Body of pancreas (tissue), 4 donors: Measurements from ENCODE around the gene NUP188. TPM values are rescaled to one million over a fixed set of nuclear protein-coding genes. Genes with fewer than 3 reads are reported as not detected.
"Not testable (repeated sequence)": the region's sequence is repeated elsewhere in the genome, so short reads cannot be mapped to it uniquely, and the experiment has no call there.

ENCODE experiments used
- ATAC-seq: fragments of 150-250 bp; one replicate; pipeline ENCODE4 v1.9.1; 2016
- DNase-seq, 4 donors: peaks; one replicate each; pipeline ENCODE4 v3.0.0-alpha.2; 2019
- H3K27ac ChIP-seq, 4 donors: fragments of 200-600 bp; sonication (generic); 1 replicate in 3 of 4; 2 replicates in 1 of 4; pipeline versions ENCODE4 v1.5.1 to v1.6.1; 2016 to 2019; ENCODE audit warnings: mild to moderate bottlenecking in 1 of 4, mixed read lengths in 1 of 4, moderate library complexity in 1 of 4
- H3K27me3 ChIP-seq, 2 donors: fragments of 200-600 bp; sonication (generic); one replicate each; pipeline ENCODE4 v1.6.0; 2016; ENCODE audit warnings: mild to moderate bottlenecking in 1 of 2
- H3K36me3 ChIP-seq, 2 donors: fragments of 200-600 bp; sonication (generic); replicated peaks in 1 of 2; 2 replicates each; pipeline ENCODE4 v1.5.1; 2016; ENCODE audit warnings: low read depth in 2 of 2; ENCODE audit not compliant: insufficient read depth in 1 of 2
- H3K4me1 ChIP-seq: fragments of 200-600 bp; sonication (generic); one replicate; pipeline ENCODE4 v1.6.0; 2016
- H3K4me3 ChIP-seq, 2 donors: fragments of 200-600 bp; sonication (generic); 1 replicate in 1 of 2; 2 replicates in 1 of 2; pipeline ENCODE4 v1.5.1; 2016 to 2019
- H3K9me3 ChIP-seq, 3 donors: fragments of 200-600 bp; sonication (generic); 1 replicate in 2 of 3; 2 replicates in 1 of 3; pipeline ENCODE4 v1.5.1; 2016
- POLR2A ChIP-seq, 3 donors: fragments of 450-650 bp; IDR thresholded peaks; one replicate each; pipeline ENCODE4 v1.6.1; 2016; ENCODE audit warnings: antibody characterized with exemption in 3 of 3, mild to moderate bottlenecking in 2 of 3
- WGBS, 2 donors: methylation state at CpG; one replicate each; pipeline ENCODE4 v1.1.5; 2017; 5-methylcytosine and 5-hydroxymethylcytosine counted together
- intact Hi-C: fragments of 100-400 bp; cut with DNase I; formaldehyde crosslinking; loops from one replicate; pipeline ENCODE4 v1.15.1; 2023
- total RNA-seq, 2 donors: library from RNA; depleted of rRNA; stranded (reverse); fragments of >200 nt; gene quantifications; one replicate each; pipeline ENCODE4 v1.1.0, GENCODE V29; 2016
- TF ChIP-seq, protein P1 (sequence below), 7 experiments: fragments of 450-650 bp in 4 of 7; fragments of 200-600 bp in 3 of 7; sonication (generic) in 3 of 7; IDR thresholded peaks; one replicate each; pipeline ENCODE4 v1.5.1; 2016 to 2019; ENCODE audit warnings: antibody characterized with exemption in 7 of 7

The NUP188 gene
- total RNA-seq, 2 donors from 2014 or later = 15.2 to 18.9 TPM

DNA sequence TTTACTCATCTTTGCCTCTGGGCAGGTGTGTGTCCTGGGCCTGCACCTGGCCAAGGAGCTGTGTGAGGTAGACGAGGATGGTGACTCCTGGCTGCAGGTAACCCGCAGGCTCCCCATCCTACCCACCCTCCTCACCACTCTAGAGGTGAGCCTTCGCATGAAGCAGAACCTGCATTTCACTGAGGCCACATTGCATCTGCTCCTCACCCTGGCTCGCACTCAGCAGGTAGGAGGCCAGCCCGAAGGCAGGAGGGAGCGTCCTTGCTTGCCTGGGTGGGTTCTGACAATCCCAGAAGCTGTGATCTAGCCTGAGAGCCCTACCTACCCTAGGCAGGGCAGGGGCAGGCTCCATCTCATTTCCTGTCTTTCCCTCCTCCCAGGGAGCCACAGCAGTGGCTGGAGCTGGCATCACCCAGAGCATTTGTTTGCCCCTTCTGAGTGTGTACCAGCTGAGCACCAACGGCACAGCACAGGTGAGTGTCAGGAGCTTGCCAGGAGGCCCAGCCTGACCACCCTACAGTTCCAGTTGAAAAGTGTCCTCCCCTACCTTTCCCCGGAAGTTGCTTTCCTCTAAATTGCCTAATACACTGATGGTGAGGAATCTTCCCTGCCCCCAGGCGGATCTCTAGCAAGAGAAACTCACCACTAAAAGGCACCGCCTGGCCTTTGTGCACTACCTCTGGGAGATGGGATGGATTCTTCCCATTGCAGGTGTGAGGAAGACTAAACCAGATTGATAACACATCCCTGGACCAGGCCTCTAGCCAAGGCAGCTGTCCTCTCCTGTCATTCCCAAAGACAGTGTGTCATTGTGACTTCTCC is 54.2 kb downstream of the NUP188 start:
- DNase-seq = no peak
- 93 to 95% methylated on average over 4 to 10 of the region's 10 CpGs for WGBS, 2 donors

DNA sequence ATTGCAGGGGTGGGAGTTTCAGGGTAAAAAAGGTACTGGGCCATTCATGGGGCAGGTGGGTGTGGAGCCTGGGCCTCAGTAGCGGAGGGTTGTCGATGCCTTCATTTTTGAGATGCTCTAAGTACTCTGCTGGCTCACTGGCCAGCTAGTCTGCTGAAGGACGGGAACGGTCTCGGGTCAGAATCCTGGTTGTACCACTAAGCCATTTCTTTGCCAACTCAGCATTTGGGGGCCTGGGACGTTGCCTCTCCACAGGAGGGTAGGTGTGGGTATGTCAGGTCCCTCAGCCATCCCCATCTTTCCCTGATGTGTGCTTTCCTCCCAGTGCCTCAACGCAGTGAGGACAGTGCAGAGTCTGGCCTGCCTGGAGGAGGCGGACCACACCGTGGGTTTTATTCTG is 55.5 kb downstream of the NUP188 start:
- peaks cover 0 to 34% of the 10 kb centered on the region in 2 donors for H3K36me3 ChIP-seq
- ATAC-seq = no peak
- intact Hi-C loops = no loop called here

More for the DNA sequence above, 54.2 kb downstream of the NUP188 start:
- Histone ChIP-seq H3K27ac (no peak overlapping the region), H3K9me3 (no peaks in the 10 kb centered on the region), H3K27me3 (no peaks in the 10 kb centered on the region), H3K36me3 (peaks cover 0 to 42% of the 10 kb centered on the region in 2 donors), H3K4me1 (peaks cover 4% of the 10 kb centered on the region), H3K4me3 (no peak overlapping the region)
- no peak for ATAC-seq
- intact Hi-C loops = no loop called here
- TF ChIP-seq, protein P1, sequence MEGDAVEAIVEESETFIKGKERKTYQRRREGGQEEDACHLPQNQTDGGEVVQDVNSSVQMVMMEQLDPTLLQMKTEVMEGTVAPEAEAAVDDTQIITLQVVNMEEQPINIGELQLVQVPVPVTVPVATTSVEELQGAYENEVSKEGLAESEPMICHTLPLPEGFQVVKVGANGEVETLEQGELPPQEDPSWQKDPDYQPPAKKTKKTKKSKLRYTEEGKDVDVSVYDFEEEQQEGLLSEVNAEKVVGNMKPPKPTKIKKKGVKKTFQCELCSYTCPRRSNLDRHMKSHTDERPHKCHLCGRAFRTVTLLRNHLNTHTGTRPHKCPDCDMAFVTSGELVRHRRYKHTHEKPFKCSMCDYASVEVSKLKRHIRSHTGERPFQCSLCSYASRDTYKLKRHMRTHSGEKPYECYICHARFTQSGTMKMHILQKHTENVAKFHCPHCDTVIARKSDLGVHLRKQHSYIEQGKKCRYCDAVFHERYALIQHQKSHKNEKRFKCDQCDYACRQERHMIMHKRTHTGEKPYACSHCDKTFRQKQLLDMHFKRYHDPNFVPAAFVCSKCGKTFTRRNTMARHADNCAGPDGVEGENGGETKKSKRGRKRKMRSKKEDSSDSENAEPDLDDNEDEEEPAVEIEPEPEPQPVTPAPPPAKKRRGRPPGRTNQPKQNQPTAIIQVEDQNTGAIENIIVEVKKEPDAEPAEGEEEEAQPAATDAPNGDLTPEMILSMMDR (IDR thresholded peaks at IDR 0.05) = no peak
- peak in 1 of 3 donors; percentile 6 for TF ChIP-seq POLR2A (IDR thresholded peaks at IDR 0.05)

DNA sequence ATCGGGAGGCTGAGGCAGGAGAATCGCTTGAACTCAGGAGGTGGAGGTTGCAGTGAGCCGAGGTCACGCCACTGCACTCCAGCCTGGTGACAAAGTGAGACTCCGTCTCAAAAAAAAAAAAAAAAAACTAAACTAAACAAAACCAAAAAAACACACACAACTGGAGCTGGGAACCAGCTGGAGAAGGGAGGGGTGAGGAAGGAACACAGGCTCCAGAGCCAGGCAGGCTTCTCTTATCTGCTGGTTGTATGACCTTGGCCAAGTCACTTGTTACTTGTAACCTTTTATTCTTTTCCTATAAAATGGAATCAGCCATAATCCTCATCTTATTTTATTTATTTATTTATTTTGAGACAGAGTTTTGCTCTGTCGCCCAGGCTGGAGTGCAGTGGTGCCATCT is 56.7 kb downstream of the NUP188 start:
- H3K27ac ChIP-seq, intact Hi-C loops, H3K4me3 ChIP-seq, H3K27me3 ChIP-seq, H3K4me1 ChIP-seq, H3K9me3 ChIP-seq: not testable (repeated sequence)
- ATAC-seq (peak; percentile 26), DNase-seq (peak in 3 of 4 donors; percentile 48 to 61 (median 53))
- 57 to 63% methylated on average over 6 of the region's 6 CpGs for WGBS, 2 donors
- H3K36me3 ChIP-seq = peaks cover 0 to 27% of the 10 kb centered on the region in 2 donors

More for the DNA sequence above, 55.5 kb downstream of the NUP188 start:
- Histone ChIP-seq H3K27me3 (no peaks in the 10 kb centered on the region), H3K27ac (no peak overlapping the region), H3K4me1 (peaks cover 7% of the 10 kb centered on the region), H3K9me3 (no peaks in the 10 kb centered on the region), H3K4me3 (no peak overlapping the region)
- 95 to 97% methylated on average over 5 to 9 of the region's 9 CpGs for WGBS, 2 donors
- no peak for DNase-seq
- TF ChIP-seq POLR2A (IDR thresholded peaks at IDR 0.05) = no peak
- TF ChIP-seq, protein P1 (IDR thresholded peaks at IDR 0.05) = no peak

DNA sequence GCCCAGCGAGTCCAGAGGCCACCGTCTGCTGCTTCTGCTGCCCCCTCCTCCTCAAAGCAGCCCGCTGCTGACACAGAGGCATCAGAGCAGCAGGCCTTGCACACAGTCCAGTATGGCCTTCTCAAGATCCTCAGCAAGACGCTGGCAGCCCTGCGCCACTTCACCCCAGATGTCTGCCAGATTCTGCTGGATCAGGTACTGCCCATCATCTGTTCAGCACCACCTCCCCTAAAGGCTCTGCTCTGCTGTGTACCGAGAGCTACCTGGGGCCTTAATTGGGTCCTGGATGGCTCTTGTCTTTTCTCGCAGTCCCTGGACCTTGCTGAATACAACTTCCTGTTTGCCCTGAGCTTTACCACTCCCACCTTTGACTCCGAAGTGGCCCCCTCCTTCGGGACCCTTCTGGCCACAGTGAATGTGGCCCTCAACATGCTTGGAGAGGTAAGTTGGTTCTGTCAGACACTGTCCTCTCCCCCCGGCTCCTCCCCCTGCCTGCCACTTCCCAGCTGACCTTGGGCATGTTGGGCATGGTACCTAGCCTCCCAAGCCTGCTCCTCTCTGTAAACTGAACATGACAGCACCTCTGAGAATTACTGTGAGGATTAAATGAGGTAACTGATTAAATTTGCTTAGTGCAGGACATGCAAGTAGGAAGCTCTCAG is 58.0 kb downstream of the NUP188 start:
- intact Hi-C loops = no loop called here
- no peak for ATAC-seq

More for the DNA sequence above, 58.0 kb downstream of the NUP188 start:
- Histone ChIP-seq H3K9me3 (no peaks in the 10 kb centered on the region), H3K27me3 (no peaks in the 10 kb centered on the region), H3K36me3 (peaks cover 0 to 22% of the 10 kb centered on the region in 2 donors), H3K27ac (no peak overlapping the region), H3K4me1 (peaks cover 7% of the 10 kb centered on the region), H3K4me3 (no peak overlapping the region)
- DNase-seq = no peak
- no peak for TF ChIP-seq POLR2A (IDR thresholded peaks at IDR 0.05)
- TF ChIP-seq, protein P1 (IDR thresholded peaks at IDR 0.05) = no peak
- WGBS, 2 donors = 77 to 78% methylated on average over 10 of the region's 10 CpGs
